Astrocyte of the hippocampus (primary cell): ENCODE data around the gene ATP2A1.
"Not testable (repeated sequence)": the region's sequence is repeated elsewhere in the genome, so short reads cannot be mapped to it uniquely, and the experiment has no call there.

ENCODE experiments used
- DNase-seq: peaks from one replicate; pipeline ENCODE4 v3.0.0; 2011; ENCODE audit warnings: low read depth, low spot score

The ATP2A1 gene

DNA sequence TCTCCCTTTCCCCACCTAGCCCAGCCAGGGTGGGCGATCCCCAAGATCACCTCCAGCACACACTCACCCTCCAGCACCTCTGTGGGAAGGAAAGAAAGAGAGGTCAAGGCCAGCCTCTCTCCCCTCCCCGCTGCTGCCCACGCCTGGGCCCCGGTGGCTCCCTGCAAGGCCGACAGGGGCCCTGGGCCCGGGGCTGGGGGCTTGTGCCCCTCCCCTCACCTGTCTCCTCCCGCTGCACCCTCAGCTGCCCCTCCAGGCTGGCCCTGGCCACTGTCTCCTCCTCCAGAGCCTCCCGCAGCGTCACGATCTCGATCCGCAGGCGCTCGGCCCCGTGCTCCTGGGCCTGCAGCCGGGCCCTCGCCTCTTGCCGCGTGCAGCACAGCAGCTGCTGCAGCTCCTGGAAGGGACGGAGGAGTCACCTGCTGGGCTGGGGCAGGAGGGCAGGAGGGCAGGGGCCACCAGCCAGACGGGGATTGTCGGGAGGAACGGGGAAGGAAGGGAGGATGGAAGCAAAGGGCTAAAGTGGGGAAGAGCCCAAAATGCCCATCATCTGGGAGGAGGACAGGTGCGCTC, 27.6 kb downstream of the ATP2A1 start:
- DNase-seq: no peak

DNA sequence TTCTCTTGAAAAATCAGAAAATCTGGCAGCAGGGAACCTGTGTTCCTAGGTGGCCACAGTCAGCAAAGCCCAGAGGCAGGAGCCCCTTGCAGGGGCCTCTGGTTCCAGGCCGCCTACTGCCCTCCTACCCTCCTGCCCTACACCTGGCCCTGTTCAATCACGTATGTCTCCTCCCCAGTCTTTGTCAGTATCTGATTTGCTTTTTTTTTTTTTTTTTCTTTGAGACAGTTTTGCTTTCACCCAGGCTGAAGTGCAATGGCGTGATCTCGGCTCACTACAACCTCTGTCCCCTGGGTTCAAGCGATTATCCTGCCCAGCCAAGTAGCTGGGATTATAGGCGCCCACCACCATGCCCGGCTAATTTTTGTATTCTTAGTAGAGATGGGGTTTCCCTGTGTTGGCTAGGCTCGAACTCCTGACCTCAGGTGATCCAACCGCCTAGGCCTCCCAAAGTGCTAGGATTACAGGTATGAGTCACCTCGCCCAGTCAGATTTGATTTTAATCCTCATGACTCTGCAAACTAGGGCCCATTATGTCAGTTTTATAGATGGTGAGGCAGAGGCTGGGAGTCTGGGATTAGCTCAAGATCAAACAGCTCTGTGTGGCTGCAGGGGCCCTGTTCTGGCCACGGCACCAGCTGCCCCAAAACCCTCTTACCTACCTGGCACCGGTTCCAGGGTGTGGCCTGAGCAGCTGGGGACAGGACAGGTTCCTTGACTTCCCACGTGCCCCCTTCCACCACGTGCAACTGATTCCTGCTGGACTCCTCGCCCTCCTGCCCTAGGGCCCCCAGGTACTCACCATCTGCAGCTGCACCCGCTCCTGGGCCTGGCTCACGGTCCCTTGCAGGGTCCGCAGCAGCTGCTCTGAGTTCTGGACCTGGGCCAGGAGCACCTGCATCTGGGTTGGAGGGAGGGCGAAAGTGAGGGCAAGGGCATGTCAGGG, 32.1 kb downstream of the ATP2A1 start:
- DNase-seq: no peak

DNA sequence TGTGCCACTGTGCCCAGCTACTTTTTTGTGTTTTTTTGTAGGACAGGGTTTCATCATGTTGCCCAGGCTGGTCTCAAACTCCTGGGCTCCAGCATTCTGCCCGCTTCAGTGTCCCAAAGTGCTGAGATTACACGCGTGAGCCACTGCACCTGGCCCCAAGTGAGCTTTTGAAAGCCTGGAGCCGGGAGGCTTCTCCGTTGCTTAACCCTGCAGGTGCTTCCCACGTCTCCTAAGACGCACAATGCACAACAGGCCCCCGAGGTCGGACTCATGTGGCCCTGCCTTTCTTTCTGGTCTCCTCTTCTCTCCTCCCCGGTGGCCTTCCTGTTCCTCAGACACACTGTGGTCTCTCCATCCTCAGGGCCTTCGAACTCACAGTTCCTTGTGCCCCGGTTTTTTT, 34.3 kb downstream of the ATP2A1 start:
- DNase-seq: no peak

DNA sequence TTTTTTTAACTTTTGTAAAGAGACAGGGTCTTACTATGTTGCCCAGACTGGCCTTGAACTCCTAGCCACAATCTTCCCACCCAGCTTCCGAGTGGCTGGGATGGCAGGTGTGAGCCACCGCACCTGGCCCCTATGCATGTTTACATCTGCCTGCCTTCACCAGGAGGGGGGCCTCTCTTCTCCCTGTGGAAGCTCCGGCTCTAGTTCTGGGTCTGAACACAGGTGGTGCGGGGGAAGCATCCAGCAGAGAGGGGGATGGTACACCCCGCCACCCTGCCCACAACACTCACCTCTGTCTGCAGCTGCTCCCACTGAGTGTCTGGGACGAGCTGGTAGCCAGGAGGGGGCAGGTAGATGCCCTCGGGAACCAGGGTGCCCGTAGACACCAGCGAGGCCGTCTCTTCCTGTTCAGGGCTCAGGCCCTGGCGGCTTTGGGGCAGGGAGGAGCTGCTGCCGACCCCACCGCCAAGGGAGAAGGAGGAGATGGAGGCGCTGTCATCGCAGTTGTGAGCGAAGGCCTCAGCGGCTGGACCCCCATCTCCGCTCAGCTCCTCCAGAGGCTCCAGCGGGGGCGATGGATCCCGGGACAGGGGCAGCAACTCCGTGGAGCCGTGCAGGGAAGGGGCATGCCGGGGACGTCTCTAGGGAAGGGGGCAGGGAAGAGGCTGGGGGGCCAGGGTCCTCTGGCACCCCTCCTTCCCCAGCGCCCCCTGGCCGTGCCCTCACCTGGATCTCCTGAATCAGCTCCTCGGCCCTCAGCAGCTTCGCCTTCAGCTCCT, 35.8 kb downstream of the ATP2A1 start:
- DNase-seq: no peak

DNA sequence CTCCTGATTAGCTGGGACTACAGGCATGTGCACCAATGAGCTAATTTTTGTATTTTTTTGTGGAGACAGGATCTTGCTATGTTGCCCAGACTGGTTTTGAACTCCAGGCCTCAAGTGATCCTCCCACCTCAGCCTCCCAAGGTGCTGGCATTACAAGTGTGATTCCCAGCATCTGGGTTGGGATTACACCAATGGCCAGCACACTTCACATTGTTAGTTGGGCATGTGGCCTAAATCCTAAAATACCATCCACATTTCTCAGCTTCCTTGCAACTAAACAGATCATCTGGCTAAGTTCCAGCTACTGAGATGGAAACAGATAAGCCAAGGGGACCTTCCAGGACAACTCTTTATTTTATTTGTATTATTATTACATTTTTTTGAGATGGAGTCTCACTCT, 36.9 kb downstream of the ATP2A1 start:
- peak; percentile 29 for DNase-seq

DNA sequence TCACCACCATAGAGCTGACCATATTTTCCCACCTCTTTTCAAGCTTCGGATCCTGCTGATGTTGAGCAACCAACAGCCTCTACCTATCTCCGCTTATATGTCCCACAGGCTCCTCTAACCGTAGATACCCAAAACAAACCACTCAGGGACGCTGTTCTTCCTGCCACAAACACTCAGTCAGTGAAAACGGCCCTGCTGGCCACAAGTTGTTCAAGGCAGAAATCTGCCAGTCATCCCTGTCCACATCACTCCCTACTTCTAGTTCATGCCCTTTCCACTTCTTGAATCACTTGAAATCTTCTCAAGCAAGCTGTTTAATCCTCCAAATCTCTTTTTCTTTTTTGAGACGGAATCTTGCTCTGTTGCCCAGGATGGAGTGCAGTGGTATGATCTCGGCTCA, 38.8 kb downstream of the ATP2A1 start:
- no peak for DNase-seq

DNA sequence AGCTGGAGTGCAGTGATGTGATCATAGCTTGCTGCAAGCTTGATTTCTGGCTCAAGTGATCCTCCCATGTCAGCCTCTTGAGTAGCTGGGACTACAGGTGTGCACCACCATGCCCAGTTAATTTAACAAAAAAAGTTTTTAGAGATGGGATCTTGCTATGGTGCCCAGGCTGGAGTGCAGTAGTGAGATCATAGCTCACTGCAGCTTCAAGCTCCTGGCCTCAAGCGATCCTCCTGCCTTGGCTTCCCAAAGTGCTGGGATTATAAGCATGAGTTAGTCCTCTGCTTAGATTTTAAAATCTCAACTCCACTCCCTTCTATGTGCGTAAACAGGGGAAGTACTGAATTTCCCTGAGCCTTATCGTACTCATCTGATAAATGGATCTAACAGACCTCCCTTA, 40.4 kb downstream of the ATP2A1 start:
- DNase-seq: no peak

DNA sequence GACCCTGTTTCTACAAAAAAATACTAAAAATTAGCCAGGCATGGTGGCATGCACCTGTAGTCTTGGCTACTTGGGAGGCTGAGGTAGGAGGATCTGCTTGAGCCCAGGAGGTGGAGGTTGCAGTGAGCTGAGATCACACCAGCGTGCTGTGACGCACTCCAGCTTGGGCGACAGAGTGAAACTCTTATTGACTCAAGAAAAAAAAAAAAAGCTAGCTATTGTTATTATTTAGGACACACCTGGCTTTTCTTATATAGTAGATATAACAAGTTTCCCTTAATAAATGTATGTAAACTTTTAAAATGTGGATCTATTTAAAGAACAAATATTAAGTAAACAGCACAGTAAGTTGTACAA, 44.9 kb downstream of the ATP2A1 start:
- DNase-seq: no peak

DNA sequence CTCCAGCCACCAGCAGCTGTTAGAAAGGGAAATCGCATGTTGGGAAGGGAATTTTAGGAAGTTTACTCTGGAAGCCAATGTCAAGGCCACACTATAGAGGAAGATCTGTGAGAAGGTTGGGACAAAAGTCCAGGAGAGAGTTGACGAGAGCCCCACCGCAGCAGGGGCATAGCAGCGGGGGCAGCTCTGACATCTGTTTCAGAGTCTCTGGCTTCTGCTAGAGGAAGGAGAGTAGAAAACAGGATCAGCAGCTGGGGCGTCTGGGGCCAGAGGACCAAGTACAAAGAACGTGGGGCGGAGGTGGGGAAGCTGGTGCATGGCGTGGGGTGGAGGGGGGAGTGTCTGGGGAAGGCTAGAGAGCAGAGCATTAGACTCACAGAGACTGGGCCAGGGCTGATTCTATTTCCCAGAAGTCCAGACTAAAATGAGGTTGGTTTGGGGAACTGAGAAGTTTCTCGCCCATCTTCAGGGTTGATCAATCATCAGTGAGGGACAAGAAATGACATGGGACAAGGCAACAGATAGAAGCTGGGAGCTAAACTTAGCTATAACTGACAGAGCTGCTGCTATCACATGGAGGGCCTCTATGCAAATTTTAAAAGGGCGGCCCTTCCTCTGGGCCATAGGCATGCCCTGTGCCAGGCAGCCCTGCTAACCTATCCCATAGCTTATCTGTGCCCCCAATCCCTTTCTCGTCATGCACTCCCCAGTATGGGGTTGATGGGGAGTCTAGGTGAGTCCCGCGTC, 45.5 kb downstream of the ATP2A1 start:
- no peak for DNase-seq

DNA sequence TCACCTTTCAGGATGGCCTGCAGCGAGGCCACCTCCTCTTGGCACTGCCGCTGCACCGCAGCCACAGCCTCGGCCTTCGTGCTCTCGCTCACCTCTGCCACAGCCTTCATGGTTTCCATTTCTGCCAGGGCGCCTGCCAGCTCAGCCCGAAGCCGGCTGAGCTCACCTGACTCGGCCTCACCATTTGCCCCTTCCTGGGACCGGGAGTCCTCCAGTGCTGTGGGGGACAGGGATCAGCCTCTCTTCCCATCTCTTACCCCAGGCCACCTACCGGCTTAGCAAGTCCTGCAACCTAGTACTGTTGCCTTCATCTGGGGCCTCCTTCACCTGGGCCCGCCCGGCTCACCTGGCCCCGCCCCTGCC, 46.1 kb downstream of the ATP2A1 start:
- no peak for DNase-seq

DNA sequence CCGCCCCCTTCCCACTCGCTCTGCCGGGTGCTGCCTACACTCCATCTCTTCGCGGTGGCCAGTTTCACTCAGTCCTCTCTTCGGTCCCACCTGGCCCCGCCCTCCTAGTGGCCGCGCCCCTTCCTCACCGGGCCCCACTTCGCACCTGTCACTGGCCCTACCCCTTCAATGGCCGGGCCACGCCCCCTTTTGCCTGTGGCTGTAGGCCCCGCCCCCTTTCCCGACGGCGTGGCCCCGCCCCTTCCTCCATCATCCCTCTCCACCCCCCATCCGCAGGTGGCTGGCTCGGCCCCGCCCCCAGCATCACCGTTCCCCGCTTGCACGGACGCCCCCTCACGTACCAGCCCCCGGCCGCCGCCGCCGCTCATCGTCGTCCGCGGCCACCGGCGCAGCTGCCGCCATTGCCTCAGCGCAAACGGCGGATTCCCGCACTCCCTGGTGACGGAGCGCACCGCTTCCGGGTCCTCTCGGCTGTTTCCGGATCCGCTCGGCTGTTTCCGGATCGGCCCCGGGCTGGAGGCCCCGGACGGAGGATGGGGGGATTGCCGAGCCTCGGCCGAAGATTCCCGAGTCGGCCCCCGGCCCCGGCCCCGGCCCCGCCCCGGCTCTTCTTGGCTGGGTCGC, 46.6 kb downstream of the ATP2A1 start, which contains the start of gene RABEP2:
Gene RABEP2 (minus strand): TSS at position 477 of the 624 bp plus-strand sequence. CDS start 75 bp downstream, at position 402.
- DNase-seq: peak; percentile 96

DNA sequence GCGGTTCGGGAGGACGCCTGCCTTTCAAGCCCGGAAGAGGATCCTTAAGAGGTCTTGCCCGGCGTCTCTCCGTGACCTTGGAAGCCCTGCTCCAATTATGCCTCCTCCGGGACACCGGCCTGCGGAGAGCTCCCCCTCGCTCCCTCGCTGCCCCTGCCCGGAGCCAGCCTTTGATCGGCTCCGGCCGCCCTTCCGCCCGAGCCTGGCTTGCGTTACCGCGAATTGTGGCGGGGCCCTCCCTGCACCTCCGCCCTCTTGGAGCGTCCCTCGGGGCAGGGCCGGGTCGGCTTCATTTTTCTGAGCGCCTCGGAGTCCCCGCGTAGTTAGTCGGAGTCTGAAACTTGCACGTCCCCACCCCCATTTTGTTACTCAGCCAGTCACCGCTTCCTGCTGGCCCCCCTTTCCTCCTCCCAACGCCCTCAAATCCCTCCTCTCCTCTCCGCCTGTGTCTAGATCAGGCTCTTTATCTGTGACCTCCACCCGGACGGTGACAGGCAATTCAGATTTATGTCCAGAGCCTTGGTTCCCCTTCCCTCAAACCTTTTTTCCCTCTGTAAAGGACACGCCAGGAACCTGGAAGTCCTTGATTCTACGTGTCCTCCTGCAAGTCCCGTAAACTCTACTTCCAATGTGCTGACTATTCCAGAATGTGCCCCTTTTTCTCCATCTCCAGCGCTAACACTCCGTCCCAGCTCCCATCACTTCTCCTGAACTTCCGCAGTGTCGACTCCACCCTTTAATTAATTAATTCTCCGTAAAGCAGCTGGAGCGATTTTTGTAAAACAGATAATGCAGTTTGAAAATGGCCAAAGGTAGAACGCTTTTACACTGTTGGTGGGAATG, 47.3 kb downstream of the ATP2A1 start:
- peak; percentile 82 for DNase-seq

DNA sequence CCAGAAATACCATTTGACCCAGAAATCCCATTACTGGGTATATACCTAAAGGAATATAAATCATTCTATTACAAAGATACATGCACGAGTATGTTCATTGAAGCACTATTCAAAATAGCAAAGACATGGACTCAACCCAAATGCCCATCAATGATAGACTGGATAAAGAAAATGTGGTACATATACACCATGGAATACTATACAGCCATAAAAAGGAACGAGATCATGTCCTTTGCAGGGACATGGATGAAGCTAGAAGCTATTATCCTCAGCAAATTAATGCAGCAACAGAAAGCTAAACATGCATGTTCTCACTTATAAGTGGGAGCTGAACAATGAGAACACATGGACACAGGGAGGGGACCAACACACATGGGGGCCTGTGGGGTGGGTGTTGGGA, 48.0 kb downstream of the ATP2A1 start:
- not testable (repeated sequence) for DNase-seq

DNA sequence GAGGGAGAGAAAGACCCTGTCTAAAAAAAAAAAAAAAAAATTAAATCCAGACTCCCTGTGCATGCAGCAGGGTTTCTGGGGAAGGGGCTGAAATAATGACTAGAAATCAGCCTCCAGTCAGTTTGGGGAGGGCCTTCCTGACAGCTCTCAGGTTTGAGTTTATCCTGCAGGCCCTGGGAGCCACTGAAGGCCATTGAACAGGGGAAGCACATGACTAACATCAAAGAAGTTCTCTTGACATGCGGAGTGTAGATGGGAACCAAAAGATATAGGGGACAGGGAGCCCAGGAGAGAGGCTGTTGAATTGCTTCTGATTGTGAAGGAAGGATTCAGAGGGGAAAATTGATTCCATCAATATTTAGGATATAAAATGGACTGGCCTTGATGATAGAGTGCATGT, 49.5 kb downstream of the ATP2A1 start:
- no peak for DNase-seq

DNA sequence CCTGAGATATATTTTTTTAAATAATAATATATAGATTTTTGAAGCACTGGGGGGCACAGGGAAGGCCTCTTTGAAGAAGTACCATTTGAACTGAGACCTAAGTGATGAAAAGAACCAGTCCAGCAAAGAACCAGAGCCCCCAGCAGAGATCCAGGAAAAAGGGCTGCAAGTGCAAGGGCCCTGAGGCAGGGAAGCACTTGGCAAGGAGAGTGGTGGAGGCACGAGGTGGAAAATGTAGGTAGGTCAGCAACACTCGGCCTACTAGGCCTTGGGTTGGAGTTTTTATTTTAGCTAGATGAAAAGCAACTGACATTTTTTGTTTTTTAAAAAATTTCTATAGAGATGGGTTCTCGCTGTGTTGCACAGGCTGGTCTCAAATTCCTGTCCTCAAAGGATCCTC, 51.9 kb downstream of the ATP2A1 start:
- no peak for DNase-seq

DNA sequence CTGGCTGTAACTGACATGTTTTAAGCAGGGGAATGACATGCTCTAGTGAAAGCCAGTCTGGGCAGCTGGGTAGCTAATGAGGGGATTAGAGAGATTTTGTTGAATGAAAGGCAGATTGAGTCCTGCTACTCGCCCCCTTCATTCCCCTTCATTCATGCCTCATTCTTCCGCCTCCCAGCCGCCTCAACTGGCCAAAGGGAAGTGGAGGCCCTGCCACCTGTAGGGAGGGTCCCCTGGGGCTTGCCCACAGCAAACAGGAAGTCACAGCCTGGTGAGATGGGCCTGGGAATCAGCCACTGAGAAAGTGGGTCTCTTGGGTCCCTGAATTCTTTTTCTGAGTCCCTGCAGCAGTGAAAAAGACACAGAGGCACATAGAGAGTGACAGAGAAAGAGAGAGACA, 52.4 kb downstream of the ATP2A1 start:
- DNase-seq: no peak

DNA sequence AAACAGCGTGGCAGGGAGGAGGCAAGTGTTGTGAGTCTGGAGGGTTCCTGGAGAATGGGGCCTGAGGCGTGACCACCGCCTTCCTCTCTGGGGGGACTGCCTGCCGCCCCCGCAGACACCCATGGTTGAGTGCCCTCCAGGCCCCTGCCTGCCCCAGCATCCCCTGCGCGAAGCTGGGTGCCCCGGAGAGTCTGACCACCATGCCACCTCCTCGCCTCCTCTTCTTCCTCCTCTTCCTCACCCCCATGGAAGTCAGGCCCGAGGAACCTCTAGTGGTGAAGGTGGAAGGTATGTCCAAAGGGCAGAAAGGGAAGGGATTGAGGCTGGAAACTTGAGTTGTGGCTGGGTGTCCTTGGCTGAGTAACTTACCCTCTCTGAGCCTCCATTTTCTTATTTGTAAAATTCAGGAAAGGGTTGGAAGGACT, 53.5 kb downstream of the ATP2A1 start, which contains the start of gene CD19:
Gene CD19 (plus strand): TSS at position 171 of the 425 bp plus-strand sequence. CDS start 30 bp downstream, at position 201.
- no peak for DNase-seq

DNA sequence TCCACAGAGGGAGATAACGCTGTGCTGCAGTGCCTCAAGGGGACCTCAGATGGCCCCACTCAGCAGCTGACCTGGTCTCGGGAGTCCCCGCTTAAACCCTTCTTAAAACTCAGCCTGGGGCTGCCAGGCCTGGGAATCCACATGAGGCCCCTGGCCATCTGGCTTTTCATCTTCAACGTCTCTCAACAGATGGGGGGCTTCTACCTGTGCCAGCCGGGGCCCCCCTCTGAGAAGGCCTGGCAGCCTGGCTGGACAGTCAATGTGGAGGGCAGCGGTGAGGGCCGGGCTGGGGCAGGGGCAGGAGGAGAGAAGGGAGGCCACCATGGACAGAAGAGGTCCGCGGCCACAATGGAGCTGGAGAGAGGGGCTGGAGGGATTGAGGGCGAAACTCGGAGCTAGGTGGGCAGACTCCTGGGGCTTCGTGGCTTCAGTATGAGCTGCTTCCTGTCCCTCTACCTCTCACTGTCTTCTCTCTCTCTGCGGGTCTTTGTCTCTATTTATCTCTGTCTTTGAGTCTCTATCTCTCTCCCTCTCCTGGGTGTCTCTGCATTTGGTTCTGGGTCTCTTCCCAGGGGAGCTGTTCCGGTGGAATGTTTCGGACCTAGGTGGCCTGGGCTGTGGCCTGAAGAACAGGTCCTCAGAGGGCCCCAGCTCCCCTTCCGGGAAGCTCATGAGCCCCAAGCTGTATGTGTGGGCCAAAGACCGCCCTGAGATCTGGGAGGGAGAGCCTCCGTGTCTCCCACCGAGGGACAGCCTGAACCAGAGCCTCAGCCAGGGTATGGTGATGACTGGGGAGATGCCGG, 54.3 kb downstream of the ATP2A1 start:
- no peak for DNase-seq

DNA sequence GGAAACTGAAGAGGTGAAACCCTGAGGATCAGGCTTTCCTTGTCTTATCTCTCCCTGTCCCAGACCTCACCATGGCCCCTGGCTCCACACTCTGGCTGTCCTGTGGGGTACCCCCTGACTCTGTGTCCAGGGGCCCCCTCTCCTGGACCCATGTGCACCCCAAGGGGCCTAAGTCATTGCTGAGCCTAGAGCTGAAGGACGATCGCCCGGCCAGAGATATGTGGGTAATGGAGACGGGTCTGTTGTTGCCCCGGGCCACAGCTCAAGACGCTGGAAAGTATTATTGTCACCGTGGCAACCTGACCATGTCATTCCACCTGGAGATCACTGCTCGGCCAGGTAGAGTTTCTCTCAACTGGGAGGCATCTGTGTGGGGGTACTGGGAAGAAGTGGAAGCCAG, 54.9 kb downstream of the ATP2A1 start:
- DNase-seq: no peak
